Hepatic stellate cell (primary cell): ENCODE measurements around the gene CRYGN.
A peak's percentile ranks its signal among the peaks of the same experiment; 100 is the strongest.

Experiments used
- DNase-seq: peaks from one replicate; pipeline ENCODE4 v3.0.0; 2011; ENCODE audit warnings: low spot score

Gene CRYGN

DNA sequence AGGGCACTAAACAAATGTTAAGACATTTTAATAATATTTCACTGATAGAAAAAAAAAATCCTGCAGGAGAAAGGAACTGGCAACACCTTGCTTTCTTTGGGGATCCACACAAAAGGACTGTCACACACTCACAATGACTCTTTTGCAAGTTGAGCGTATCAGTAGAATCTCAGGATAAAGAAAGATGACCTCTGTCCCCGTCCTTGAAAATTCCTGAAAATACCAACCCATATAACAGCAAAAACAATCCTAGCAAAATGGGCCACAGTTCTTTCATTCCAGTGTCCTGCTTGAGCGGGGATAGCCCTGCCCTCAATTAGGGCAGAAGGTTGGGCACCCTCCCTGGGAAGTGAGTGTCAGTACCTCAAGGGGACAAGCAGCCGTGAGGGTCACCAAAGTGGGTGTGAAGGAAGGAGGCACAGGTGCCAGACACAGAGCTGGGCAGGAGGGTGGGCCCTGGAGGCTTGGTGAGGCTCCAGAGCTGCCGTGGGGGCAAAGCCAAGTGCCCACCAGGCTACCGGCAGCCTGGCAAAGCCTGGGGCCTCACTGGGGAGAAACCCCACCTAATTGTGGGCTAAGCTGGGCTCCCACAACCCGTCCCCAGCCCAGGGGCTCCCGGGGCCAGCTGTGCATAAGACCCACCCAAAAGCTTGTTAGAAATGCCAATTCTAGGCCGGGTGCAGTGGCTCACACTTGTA, 32.9 kb downstream of the CRYGN start:
- no peak for DNase-seq

GRCh38 chr7:151406051-151406875, 33.7 kb downstream of the CRYGN start:
- no peak for DNase-seq

DNA sequence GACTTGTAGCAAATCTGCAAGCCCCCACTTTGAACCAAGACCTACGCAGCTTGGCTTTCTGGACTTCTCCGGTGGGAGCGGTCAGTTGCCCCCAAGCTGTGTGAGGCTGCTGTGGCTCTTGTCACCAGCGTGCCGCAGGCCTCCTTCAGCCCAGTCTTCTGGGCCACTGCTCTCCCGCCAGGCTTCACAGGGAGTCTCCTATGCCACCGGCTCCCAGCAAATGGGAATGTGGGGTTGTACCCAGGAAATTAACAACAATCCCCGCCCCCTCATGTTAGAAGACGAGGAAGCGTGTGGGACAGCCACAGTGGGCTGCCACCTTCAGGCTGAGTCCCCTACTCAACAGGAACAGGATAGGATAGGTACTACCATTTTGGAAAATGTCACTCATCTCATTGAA, 34.4 kb downstream of the CRYGN start:
- DNase-seq: no peak

DNA sequence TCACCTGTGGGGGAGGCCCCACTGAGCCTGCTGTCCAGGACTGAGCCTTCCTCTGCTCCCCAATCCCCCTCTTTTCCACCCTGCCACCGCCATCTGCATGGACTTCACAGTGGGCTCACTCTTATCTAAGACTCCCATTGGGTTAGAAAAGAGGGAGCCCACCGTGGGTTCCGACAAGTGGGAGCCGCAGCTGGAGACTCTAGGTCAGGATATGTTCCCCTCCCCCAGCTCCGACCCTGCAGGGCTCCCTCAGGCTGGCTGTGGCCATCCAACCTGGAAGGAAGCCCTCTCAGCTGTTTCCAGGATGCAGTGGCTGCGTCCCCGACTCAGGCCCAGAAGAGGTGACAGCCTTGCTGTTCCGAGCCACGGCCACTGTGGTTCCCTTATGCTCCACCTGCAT, 34.9 kb downstream of the CRYGN start:
- no peak for DNase-seq

DNA sequence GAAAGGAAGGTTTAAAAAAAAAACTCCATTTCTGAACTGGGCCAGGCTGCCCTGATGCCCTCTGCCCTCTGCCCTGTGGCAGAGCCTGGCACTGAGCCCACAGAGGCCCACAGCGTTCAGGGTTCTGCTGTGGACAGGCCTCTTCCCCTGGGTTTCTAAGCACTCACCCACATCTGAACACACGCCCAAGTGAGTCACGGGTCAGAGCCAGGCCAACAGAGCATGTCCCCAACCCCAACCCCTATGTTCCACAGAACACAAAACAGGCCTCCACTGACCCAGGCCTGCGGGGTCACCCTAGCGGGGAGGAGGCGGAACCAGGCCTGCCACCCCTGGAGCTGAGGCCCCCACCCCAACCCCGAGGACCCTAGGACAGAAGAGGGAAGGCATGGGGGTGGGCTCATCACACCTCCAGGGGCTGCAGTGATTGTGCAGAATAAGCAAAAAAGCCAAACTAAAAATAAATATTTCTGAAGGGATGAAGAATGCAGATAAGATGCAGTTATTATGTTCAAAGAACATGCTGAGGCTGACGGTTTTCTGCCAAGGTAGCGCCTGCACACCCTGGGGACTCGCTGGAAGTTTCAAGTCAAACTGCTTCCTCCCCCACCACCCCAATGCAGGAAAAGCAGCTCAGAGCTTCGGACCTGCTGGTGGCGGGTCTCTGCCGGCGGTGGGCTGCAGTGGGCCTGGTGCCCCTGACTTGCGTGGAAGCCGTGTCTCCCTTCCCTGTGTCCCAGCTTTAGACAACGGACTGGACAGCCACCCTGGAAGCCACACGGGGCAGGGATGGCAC, 35.5 kb downstream of the CRYGN start:
- DNase-seq: peak; percentile 66

- no peak for DNase-seq
Observed at GRCh38 chr7:151403764-151404163, 36.2 kb downstream of the CRYGN start.

DNA sequence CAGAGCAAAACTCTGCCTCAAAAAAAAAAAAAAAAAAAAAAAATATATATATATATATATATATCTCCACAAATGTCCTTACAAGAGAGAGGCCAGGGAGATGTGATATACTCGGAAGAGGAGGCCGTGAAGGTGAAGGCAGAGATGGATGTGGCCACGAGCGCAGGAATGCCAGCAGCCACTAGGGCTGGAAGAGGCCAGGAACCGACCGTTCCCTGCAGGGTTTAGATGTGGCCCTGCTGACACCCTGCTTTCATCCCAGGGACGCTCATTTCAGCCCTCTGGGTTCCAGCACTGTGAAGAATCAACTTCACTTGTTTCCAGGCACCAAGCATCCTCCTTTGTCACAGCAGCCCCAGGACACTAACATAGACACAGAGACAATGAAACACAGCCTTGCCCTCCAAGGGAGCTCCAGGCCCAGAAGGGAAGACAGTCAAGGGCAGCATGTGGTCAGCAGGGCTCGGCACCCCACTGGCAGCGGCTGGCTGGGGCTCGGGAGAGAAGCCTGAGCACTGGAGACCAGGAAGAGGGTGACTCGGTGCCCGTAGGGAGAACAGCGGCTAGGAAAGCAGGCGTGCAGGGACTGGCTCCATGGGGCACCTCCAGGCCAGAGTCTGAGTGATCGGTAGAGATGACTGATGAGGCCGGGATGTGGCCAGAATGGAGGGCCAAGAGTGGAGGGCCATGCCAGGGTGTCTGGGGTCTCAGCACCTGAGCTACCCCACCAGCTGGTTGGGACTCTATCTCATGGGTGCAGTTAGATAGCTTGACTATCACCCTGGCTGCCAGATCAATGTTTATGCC, 37.7 kb downstream of the CRYGN start:
- no peak for DNase-seq

GRCh38 chr7:151400626-151401315, 39.2 kb downstream of the CRYGN start:
- no peak for DNase-seq

GRCh38 chr7:151399906-151400305, 40.0 kb downstream of the CRYGN start:
- no peak for DNase-seq

DNA sequence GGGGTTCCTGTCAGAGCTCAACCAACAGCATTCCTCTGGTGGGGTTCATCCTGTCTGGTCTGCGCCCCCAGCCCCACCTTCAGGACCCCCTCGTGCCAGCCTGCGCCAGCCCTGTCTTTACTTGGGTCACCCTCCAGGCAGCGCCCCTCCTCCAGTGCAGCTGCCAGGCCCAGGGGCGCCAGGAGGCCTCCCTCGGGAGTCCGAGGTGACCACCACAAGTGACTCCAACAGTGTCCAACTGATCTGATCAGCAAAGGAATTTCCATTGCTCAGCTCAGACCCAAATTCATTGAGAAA, 40.7 kb downstream of the CRYGN start:
- no peak for DNase-seq

- DNase-seq: no peak
Observed at GRCh38 chr7:151398446-151399304, 41.3 kb downstream of the CRYGN start.

DNA sequence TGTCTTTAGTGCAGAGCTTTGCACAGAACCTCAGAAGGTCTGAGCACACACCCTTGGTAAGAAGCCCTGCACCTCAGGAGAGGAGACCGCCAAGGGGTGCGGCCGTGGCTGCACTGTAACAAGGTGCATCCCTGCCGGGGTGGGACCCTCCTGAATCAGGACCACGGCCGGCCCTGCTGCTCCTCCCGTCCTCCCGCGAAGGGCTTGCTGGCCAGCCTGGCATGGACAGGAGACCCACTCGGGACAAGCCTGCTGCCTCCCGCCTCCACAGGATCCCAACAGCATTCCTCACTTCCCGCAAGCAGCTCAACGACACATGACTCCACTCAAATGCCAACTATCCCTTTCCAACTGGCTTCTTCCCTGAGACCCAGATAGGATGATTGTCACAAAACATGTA, 42.9 kb downstream of the CRYGN start:
- DNase-seq: no peak

GRCh38 chr7:151396328-151396970, 43.5 kb downstream of the CRYGN start:
- no peak for DNase-seq

- DNase-seq: no peak
Observed at GRCh38 chr7:151395036-151395367, 44.9 kb downstream of the CRYGN start.

DNA sequence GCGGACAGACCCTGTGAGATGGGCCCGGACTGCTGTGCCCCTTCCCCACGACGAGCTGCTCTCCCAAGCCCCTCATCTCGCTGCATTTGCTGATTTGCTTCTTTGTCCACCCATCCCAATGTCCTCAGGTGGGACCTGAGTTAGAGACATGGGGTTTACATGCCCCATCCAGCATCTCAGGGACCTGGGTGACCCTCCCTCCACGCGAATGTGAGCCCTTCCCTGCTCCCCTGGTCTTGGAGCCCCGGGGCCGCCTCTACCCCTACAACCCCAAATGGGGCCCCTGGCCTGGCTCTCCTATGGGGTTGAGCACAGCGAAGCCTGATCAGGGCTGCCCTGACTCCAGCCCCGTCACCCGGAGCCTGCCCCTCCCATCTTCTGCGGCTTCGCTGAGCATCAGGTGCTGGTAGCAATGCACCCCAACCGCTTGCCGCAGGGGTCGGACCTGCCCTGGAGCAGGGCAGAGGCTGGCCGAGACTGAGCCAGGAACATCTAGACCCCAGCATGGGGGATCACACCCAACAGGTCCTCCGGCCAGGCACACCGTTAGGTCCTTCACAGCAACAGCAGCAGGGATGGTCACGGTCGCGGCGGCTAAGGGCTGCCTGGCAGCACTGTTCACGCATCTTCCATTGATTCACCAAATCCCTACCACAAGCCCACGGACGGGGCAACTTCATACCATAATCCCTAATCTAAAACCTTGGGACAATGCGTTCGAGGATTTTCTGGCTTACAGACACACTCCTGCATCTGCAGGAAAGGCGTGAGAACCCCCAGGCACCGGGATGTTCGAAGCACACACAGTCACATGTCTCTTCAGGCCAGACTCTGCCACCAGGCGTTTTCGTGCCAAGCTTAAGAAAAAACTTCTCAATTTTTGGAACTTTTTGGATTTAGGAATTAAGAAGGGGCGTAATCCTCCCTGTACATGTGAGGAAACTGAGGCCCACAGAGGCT, 45.6 kb downstream of the CRYGN start:
- no peak for DNase-seq

DNA sequence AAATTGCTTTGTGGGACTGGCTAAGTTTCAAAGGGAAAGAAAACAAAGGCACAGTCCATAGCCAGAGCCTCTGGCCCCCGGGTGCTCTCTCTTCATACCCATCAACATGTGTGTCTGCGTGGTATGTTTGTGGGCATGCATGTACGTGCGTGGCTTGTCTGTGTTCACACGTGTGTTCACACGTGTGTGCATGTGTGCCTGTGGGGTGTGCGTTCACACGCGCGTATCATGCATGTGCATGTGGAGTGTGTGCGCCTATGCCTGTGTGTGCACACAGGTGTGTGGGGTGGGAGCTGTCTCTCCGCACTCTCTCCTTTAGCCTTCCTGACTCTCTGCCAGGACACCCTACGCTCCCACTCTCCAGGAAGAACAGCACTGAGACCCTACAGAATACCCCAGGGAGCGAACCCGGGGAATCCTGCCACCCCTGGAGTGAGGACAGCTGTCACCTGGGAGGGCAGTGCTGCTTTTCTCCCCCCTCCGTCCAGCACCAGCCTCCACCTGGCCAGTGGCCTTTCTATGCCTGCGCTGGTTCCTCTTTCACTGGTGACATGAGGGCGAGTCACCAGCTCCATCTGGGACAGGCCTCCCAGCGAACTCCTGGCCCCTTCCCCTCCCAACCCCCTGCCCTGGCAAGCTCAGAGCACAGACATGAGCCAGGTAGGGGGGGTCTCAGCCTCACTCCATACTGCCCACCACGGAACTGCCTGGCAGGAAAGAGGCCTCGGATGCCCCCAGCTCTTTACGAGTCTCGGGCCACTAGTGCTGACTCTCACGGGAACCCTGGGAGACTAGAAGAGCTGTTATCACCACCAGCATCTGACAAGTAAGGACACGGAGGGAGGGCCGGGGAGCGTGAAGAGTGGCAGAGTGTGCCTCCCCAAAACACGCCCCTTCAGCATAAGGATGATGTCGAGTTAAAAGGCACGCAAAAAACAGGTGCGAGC, 46.6 kb downstream of the CRYGN start:
- no peak for DNase-seq

DNA sequence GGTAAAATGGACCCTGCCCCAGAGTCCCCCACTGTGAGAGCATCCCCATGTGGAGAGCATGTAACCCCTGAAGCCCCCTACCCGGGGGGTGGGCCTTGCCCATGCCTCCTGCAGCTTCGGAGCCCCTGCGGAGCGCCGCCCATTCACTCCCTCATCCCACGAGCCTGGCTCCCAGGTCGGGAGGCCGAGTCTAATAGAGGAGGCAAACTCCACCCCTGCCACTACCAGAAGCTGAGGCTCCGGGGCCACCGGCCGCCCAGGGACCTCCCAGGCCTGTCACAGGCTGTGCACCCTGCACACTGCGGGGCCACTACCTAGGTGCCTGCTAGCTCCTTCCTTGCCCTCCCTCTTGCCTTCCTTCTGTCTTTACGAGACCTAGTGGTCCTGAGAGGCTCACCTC, 47.5 kb downstream of the CRYGN start:
- no peak for DNase-seq

- no peak for DNase-seq
Observed at GRCh38 chr7:151392002-151392401, 47.9 kb downstream of the CRYGN start.
